Glutamatergic neuron (in vitro differentiated cells): Measurements from ENCODE around the gene ITGA2. TPM values are rescaled to one million over a fixed set of nuclear protein-coding genes. Genes with fewer than 3 reads are reported as not detected.
"Not testable (repeated sequence)": the region's sequence is repeated elsewhere in the genome, so short reads cannot be mapped to it uniquely, and the experiment has no call there.

Experiments used
- DNase-seq: peaks from one replicate; pipeline ENCODE4 v3.0.0; 2022
- H3K27ac Mint-ChIP-seq: one replicate; pipeline ENCODE4 v1.8.0; 2020; ENCODE audit warnings: mild to moderate bottlenecking, mixed read lengths, inconsistent platforms; ENCODE audit not compliant: unreplicated experiment
- H3K27me3 Mint-ChIP-seq: one replicate; pipeline ENCODE4 v1.8.0; 2020; ENCODE audit warnings: mild to moderate bottlenecking, moderate library complexity, mixed read lengths, inconsistent platforms; ENCODE audit not compliant: unreplicated experiment
- H3K36me3 Mint-ChIP-seq: one replicate; pipeline ENCODE4 v1.8.0; 2020; ENCODE audit warnings: mild to moderate bottlenecking, mixed read lengths, inconsistent platforms; ENCODE audit not compliant: unreplicated experiment
- H3K4me1 Mint-ChIP-seq: one replicate; pipeline ENCODE4 v1.8.0; 2020; ENCODE audit warnings: mild to moderate bottlenecking, low read depth, mixed read lengths, inconsistent platforms; ENCODE audit not compliant: unreplicated experiment
- H3K4me3 Mint-ChIP-seq: one replicate; pipeline ENCODE4 v1.8.0; 2020; ENCODE audit warnings: mild to moderate bottlenecking, mixed read lengths, inconsistent platforms; ENCODE audit not compliant: unreplicated experiment
- H3K9me3 Mint-ChIP-seq: one replicate; pipeline ENCODE4 v1.8.0; 2020; ENCODE audit warnings: mild to moderate bottlenecking, moderate library complexity, mixed read lengths, inconsistent platforms; ENCODE audit not compliant: unreplicated experiment
- total RNA-seq: library from RNA; stranded (reverse); fragmentation: NEBNext Ultra II Directional; extraction: Animal tissue kit (Norgen Biotek cat#: 25700); gene quantifications from one replicate; pipeline ENCODE4 v1.2.1, GENCODE V29; 2021; ENCODE audit not compliant: unreplicated experiment
- TF ChIP-seq, protein P1 (sequence below): fragments of 200-600 bp; sonication (generic); IDR thresholded peaks from one replicate; pipeline ENCODE4 v1.5.0; 2021; ENCODE audit not compliant: partially characterized antibody, unreplicated experiment

The ITGA2 gene
- total RNA-seq, 1 donor from 2014 or later, result not detected

DNA sequence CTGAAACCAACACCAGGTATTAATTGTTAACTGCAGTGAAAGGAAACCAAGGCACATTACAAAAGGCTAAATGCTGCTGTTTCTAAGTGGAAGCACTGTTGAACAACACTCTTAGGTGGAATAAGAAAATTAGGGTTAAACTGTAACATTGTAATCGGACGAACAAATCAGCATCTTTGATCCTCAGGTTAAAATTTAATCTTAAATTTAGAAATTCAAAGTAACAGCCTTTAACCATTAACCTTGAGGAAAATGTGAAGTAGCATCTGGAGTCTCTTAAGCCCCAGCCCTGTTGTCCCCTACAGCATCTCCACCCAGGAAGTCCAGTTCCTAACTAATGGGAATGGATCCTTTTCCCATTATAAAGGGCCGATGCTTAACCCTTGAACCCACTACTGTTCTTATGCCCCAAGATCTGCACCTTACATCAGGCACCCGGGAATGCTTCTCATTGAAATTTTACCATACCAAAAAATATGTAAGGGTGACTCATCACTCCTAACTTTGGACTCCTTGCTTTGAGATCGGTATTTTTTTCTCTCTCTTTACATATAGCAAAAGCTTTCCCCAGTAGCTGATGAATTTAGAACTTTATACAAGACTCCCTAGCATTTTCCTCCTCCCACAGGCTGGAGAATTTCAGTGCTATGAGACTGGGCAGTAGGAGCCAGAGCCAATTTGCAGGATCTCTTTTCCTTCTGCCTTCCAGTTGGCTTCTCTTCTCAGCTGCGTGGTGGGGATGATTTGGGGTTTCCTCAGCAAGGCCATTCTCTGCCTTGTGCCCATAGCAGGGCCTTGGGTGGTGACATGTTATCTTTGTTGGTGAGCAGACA, 32.0 kb upstream of the ITGA2 start:
- TF ChIP-seq, protein P1, sequence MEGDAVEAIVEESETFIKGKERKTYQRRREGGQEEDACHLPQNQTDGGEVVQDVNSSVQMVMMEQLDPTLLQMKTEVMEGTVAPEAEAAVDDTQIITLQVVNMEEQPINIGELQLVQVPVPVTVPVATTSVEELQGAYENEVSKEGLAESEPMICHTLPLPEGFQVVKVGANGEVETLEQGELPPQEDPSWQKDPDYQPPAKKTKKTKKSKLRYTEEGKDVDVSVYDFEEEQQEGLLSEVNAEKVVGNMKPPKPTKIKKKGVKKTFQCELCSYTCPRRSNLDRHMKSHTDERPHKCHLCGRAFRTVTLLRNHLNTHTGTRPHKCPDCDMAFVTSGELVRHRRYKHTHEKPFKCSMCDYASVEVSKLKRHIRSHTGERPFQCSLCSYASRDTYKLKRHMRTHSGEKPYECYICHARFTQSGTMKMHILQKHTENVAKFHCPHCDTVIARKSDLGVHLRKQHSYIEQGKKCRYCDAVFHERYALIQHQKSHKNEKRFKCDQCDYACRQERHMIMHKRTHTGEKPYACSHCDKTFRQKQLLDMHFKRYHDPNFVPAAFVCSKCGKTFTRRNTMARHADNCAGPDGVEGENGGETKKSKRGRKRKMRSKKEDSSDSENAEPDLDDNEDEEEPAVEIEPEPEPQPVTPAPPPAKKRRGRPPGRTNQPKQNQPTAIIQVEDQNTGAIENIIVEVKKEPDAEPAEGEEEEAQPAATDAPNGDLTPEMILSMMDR, result no peak
- Mint-ChIP-seq H3K9me3 (no peaks in the 10 kb centered on the region), H3K36me3 (no peaks in the 10 kb centered on the region), H3K4me3 (no peak overlapping the region), H3K27me3 (no peaks in the 10 kb centered on the region), H3K27ac (no peak overlapping the region), H3K4me1 (no peaks in the 10 kb centered on the region)
- no peak for DNase-seq

DNA sequence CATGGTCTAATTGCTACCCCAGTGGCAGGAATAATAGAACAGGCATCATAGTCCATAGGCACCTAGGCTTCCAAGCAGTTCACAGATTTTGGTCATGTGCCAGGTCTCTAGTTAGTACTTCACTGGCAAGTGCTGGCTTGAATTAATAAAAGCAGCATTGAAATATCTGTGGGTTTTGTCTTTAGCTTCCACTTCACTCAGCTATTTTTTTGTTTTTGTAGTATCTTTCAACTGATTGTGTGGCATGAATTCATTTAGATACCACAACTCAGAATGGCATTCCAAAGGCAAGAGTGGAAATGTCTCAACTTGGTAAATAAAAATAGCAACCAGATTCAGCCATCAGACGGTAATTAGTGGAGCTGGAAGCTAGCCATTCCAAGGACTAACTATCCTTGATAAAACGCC, 27.9 kb upstream of the ITGA2 start:
- DNase-seq, result no peak

DNA sequence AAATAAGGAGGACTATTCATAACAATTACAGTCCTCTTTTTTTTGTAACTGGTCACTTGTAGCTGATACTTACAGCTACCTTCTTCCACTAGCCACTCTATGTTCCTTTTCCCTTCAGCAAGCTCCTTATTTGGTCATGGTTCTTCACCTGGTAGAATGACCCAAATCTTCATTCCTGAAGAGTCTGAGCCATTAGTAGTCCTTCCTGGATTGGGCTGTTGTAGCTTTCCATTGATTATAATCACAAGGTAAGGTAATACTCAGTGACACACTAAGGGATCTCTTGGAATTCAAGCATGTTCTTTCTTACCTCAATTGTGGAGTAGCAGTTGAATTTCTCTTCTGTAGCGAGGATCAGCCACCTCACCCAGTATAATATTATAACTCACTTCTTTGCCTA, 25.5 kb upstream of the ITGA2 start:
- TF ChIP-seq, protein P1, result no peak
- no peaks in the 10 kb centered on the region for H3K27me3 Mint-ChIP-seq
- no peak overlapping the region for H3K4me3 Mint-ChIP-seq
- H3K36me3 Mint-ChIP-seq, result no peaks in the 10 kb centered on the region
- H3K27ac Mint-ChIP-seq, result no peak overlapping the region
- DNase-seq, result no peak
- peaks cover 3% of the 10 kb centered on the region for H3K9me3 Mint-ChIP-seq
- H3K4me1 Mint-ChIP-seq, result no peaks in the 10 kb centered on the region

More for the DNA sequence above, 27.9 kb upstream of the ITGA2 start:
- H3K36me3 Mint-ChIP-seq, result no peaks in the 10 kb centered on the region
- H3K9me3 Mint-ChIP-seq, result no peaks in the 10 kb centered on the region
- no peak overlapping the region for H3K4me3 Mint-ChIP-seq
- H3K27me3 Mint-ChIP-seq, result no peaks in the 10 kb centered on the region
- TF ChIP-seq, protein P1, result no peak
- H3K27ac Mint-ChIP-seq, result no peak overlapping the region
- H3K4me1 Mint-ChIP-seq, result no peaks in the 10 kb centered on the region

DNA sequence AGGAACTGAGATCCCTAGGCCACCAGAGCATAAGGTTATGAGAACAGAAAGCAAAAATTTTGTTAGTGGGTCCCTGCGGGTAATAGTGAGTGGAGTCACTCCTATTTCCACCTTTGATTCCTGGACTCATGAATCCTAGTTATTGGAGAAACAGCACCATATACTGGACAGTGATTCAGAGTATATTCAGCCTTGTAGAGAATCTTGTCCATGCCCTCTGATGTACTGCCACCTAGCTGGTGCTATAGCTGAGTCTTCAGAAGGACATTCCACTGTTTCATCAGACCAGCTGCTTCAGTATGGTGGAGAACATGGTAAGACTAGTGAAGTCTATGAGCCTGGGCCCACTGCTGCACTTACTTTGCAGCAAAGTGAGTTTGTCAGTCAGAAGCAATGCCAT, 25.0 kb upstream of the ITGA2 start:
- no peak overlapping the region for H3K27ac Mint-ChIP-seq
- no peak overlapping the region for H3K4me3 Mint-ChIP-seq
- no peak for DNase-seq
- H3K4me1 Mint-ChIP-seq, result no peaks in the 10 kb centered on the region
- peaks cover 4% of the 10 kb centered on the region for H3K9me3 Mint-ChIP-seq
- H3K27me3 Mint-ChIP-seq, result no peaks in the 10 kb centered on the region
- no peaks in the 10 kb centered on the region for H3K36me3 Mint-ChIP-seq
- TF ChIP-seq, protein P1, result no peak

DNA sequence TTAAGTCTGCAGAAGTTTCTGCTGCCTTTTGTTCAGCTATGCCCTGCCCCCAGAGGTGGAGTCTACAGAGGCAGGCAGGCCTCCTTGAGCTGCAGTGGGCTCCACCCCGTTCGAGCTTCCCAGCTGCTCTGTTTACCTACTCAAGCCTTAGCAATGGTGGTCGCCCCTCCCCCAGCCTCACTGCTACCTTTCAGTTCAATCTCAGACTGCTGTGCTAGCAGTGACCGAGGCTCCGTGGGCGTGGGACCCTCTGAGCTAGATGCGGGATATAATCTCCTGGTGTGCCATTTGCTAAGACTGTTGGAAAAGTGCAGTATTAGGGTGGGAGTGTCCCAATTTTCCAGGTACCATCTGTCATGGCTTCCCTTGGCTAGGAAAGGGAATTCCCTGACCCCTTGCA, 13.0 kb upstream of the ITGA2 start:
- not testable (repeated sequence) for H3K27me3 Mint-ChIP-seq, H3K27ac Mint-ChIP-seq, H3K36me3 Mint-ChIP-seq, H3K4me1 Mint-ChIP-seq, H3K4me3 Mint-ChIP-seq, H3K9me3 Mint-ChIP-seq, DNase-seq
